ENCODE results near the gene ING1.

ING1 gene

GRCh38 chr13:110766671-110767430 lies 53.4 kb downstream of the ING1 start:
- DNase-seq (ENCODE audit: extremely low spot score, insufficient read length, low read depth): no peak
- FAIRE-seq: no peak

GRCh38 chr13:110767476-110767875 lies 54.0 kb downstream of the ING1 start:
- no peak for DNase-seq (ENCODE audit: extremely low spot score, insufficient read length, low read depth)
- no peak for FAIRE-seq

GRCh38 chr13:110769097-110769496 lies 55.6 kb downstream of the ING1 start:
- FAIRE-seq (no peak), DNase-seq (ENCODE audit: extremely low spot score, insufficient read length, low read depth) (no peak)

- DNase-seq (ENCODE audit: extremely low spot score, insufficient read length, low read depth) (no peak), FAIRE-seq (no peak)
These were observed 57.2 kb downstream of the ING1 start for GRCh38 chr13:110770678-110771077.

GRCh38 chr13:110771194-110771593 lies 57.7 kb downstream of the ING1 start:
- DNase-seq (ENCODE audit: extremely low spot score, insufficient read length, low read depth): no peak
- peak; percentile 36 for FAIRE-seq

GRCh38 chr13:110772091-110772984 lies 58.8 kb downstream of the ING1 start:
- no peak for DNase-seq (ENCODE audit: extremely low spot score, insufficient read length, low read depth)
- no peak for FAIRE-seq
